ENCODE results near the gene MBNL1.

- TF ChIP-seq ZFP30 (CRISPR knock-in tag; IDR thresholded peaks at IDR 0.05): no peak
- no peak for TF ChIP-seq CREB5 (CRISPR knock-in tag; IDR thresholded peaks at IDR 0.05; ENCODE audit: low read depth)
- TF ChIP-seq TOX (CRISPR knock-in tag; IDR thresholded peaks at IDR 0.05; ENCODE audit: borderline replicate concordance): no peak
- TF ChIP-seq ZNF565 (CRISPR knock-in tag; conservative IDR thresholded peaks at IDR 0.05; ENCODE audit: low read depth): no peak
- no peak for TF ChIP-seq PATZ1 (CRISPR knock-in tag; IDR thresholded peaks at IDR 0.05; ENCODE audit: borderline replicate concordance)
- TF ChIP-seq PPARA (CRISPR knock-in tag; IDR thresholded peaks at IDR 0.05; ENCODE audit: borderline replicate concordance): no peak
Measured at GRCh38 chr3:152256851-152257562, 11.7 kb upstream of the MBNL1 start.
